ENCODE results near the gene CDK9.
A peak's percentile ranks its signal among the peaks of the same experiment; 100 is the strongest.

The CDK9 gene

GRCh38 chr9:127790094-127790855, 4.4 kb downstream of the CDK9 start:
- Histone ChIP-seq H3K4me3 (ENCODE audit: low read length) (no peak overlapping the region), H3K4me1 (ENCODE audit: control insufficient read depth, insufficient read depth, low read length) (no peaks in the 10 kb centered on the region; the same call in 1 of the 2 replicates), H3K27ac (ENCODE audit: low read length) (no peak overlapping the region), H3K9me3 (ENCODE audit: control insufficient read depth, insufficient read depth, low read length) (no peaks in the 10 kb centered on the region), H3K36me3 (ENCODE audit: control insufficient read depth, insufficient read depth, low read length) (peaks cover 28% of the 10 kb centered on the region), H3K27me3 (ENCODE audit: control insufficient read depth, insufficient read depth, low read length) (no peaks in the 10 kb centered on the region)
- no CpG with 5 or more reads among the region's 9 CpGs for WGBS (ENCODE audit: insufficient coverage, insufficient read length)
- no peak for DNase-seq (ENCODE audit: low read depth, low spot score)

- Histone ChIP-seq H3K27ac (ENCODE audit: low read length) (no peak overlapping the region), H3K4me1 (ENCODE audit: control insufficient read depth, insufficient read depth, low read length) (no peaks in the 10 kb centered on the region; the same call in 1 of the 2 replicates), H3K27me3 (ENCODE audit: control insufficient read depth, insufficient read depth, low read length) (no peaks in the 10 kb centered on the region), H3K36me3 (ENCODE audit: control insufficient read depth, insufficient read depth, low read length) (peaks cover 28% of the 10 kb centered on the region), H3K9me3 (ENCODE audit: control insufficient read depth, insufficient read depth, low read length) (no peaks in the 10 kb centered on the region), H3K4me3 (ENCODE audit: low read length) (no peak overlapping the region)
- no peak for DNase-seq (ENCODE audit: low read depth, low spot score)
- no CpG with 5 or more reads among the region's 4 CpGs for WGBS (ENCODE audit: insufficient coverage, insufficient read length)
Observed at GRCh38 chr9:127791085-127791484, 5.3 kb downstream of the CDK9 start.

GRCh38 chr9:127792417-127793031, 6.7 kb downstream of the CDK9 start:
- no peak overlapping the region for H3K27ac ChIP-seq (ENCODE audit: low read length)

GRCh38 chr9:127793093-127793708, 7.4 kb downstream of the CDK9 start:
- DNase-seq (ENCODE audit: low read depth, low spot score): no peak
- Histone ChIP-seq H3K4me3 (ENCODE audit: low read length) (no peak overlapping the region), H3K9me3 (ENCODE audit: control insufficient read depth, insufficient read depth, low read length) (no peaks in the 10 kb centered on the region), H3K36me3 (ENCODE audit: control insufficient read depth, insufficient read depth, low read length) (peaks cover 21% of the 10 kb centered on the region), H3K27ac (ENCODE audit: low read length) (no peak overlapping the region), H3K27me3 (ENCODE audit: control insufficient read depth, insufficient read depth, low read length) (no peaks in the 10 kb centered on the region), H3K4me1 (ENCODE audit: control insufficient read depth, insufficient read depth, low read length) (no peaks in the 10 kb centered on the region)
- no CpG with 5 or more reads among the region's 8 CpGs for WGBS (ENCODE audit: insufficient coverage, insufficient read length)

More at GRCh38 chr9:127792417-127793031, 6.7 kb downstream of the CDK9 start:
- DNase-seq (ENCODE audit: low read depth, low spot score): no peak
- Histone ChIP-seq H3K9me3 (ENCODE audit: control insufficient read depth, insufficient read depth, low read length) (no peaks in the 10 kb centered on the region), H3K27me3 (ENCODE audit: control insufficient read depth, insufficient read depth, low read length) (no peaks in the 10 kb centered on the region), H3K36me3 (ENCODE audit: control insufficient read depth, insufficient read depth, low read length) (peaks cover 27% of the 10 kb centered on the region), H3K4me1 (ENCODE audit: control insufficient read depth, insufficient read depth, low read length) (no peaks in the 10 kb centered on the region), H3K4me3 (ENCODE audit: low read length) (no peak overlapping the region)
- no CpG with 5 or more reads among the region's 7 CpGs for WGBS (ENCODE audit: insufficient coverage, insufficient read length)

- H3K27me3 ChIP-seq (ENCODE audit: control insufficient read depth, insufficient read depth, low read length): no peaks in the 10 kb centered on the region
- H3K9me3 ChIP-seq (ENCODE audit: control insufficient read depth, insufficient read depth, low read length): no peaks in the 10 kb centered on the region
- no CpG with 5 or more reads among the region's 14 CpGs for WGBS (ENCODE audit: insufficient coverage, insufficient read length)
- no peak overlapping the region for H3K27ac ChIP-seq (ENCODE audit: low read length)
- no peaks in the 10 kb centered on the region for H3K4me1 ChIP-seq (ENCODE audit: control insufficient read depth, insufficient read depth, low read length)
- H3K4me3 ChIP-seq (ENCODE audit: low read length): no peak overlapping the region
- DNase-seq (ENCODE audit: low read depth, low spot score): no peak
- H3K36me3 ChIP-seq (ENCODE audit: control insufficient read depth, insufficient read depth, low read length): peaks cover 11% of the 10 kb centered on the region
Observed at GRCh38 chr9:127794001-127794791, 8.4 kb downstream of the CDK9 start.

GRCh38 chr9:127796225-127796813, 10.5 kb downstream of the CDK9 start:
- no peaks in the 10 kb centered on the region for H3K4me1 ChIP-seq (ENCODE audit: control insufficient read depth, insufficient read depth, low read length)
- DNase-seq (ENCODE audit: low read depth, low spot score): no peak
- no peak overlapping the region for H3K4me3 ChIP-seq (ENCODE audit: low read length)
- H3K27ac ChIP-seq (ENCODE audit: low read length): no peak overlapping the region
- H3K36me3 ChIP-seq (ENCODE audit: control insufficient read depth, insufficient read depth, low read length): no peaks in the 10 kb centered on the region; the same call in 1 of the 2 replicates
- no peaks in the 10 kb centered on the region for H3K9me3 ChIP-seq (ENCODE audit: control insufficient read depth, insufficient read depth, low read length)
- no CpG with 5 or more reads among the region's 8 CpGs for whole genome bisulfite sequencing (ENCODE audit: insufficient coverage, insufficient read length)
- no peaks in the 10 kb centered on the region for H3K27me3 ChIP-seq (ENCODE audit: control insufficient read depth, insufficient read depth, low read length)

- no peak for DNase-seq (ENCODE audit: low read depth, low spot score)
- no CpG with 5 or more reads among the region's 11 CpGs for WGBS (ENCODE audit: insufficient coverage, insufficient read length)
- Histone ChIP-seq H3K4me3 (ENCODE audit: low read length) (no peak overlapping the region), H3K4me1 (ENCODE audit: control insufficient read depth, insufficient read depth, low read length) (no peaks in the 10 kb centered on the region), H3K36me3 (ENCODE audit: control insufficient read depth, insufficient read depth, low read length) (no peaks in the 10 kb centered on the region), H3K27ac (ENCODE audit: low read length) (no peak overlapping the region), H3K9me3 (ENCODE audit: control insufficient read depth, insufficient read depth, low read length) (no peaks in the 10 kb centered on the region), H3K27me3 (ENCODE audit: control insufficient read depth, insufficient read depth, low read length) (no peaks in the 10 kb centered on the region)
Observed at GRCh38 chr9:127796852-127797370, 11.1 kb downstream of the CDK9 start.

GRCh38 chr9:127801955-127802575, 16.2 kb downstream of the CDK9 start:
- WGBS (ENCODE audit: insufficient coverage, insufficient read length): no CpG with 5 or more reads among the region's 10 CpGs
- DNase-seq (ENCODE audit: low read depth, low spot score): no peak
- Histone ChIP-seq H3K27me3 (ENCODE audit: control insufficient read depth, insufficient read depth, low read length) (no peaks in the 10 kb centered on the region), H3K36me3 (ENCODE audit: control insufficient read depth, insufficient read depth, low read length) (peaks cover 2% of the 10 kb centered on the region; the same call in 1 of the 2 replicates), H3K4me1 (ENCODE audit: control insufficient read depth, insufficient read depth, low read length) (0 out of 2 replicates have a peak, but pooled peaks cover 2% of the 10 kb centered on the region), H3K27ac (ENCODE audit: low read length) (no peak overlapping the region), H3K9me3 (ENCODE audit: control insufficient read depth, insufficient read depth, low read length) (no peaks in the 10 kb centered on the region), H3K4me3 (ENCODE audit: low read length) (peak overlapping the region; percentile 62; the same call in 1 of the 2 replicates)

GRCh38 chr9:127802576-127803443, 17.0 kb downstream of the CDK9 start, which contains the start of gene FPGS:
TSS of gene FPGS (plus strand) at chr9:127802882. CDS start at chr9:127802925, 43 bp downstream.
- no peaks in the 10 kb centered on the region for H3K9me3 ChIP-seq (ENCODE audit: control insufficient read depth, insufficient read depth, low read length)
- no CpG with 5 or more reads among the region's 83 CpGs for WGBS (ENCODE audit: insufficient coverage, insufficient read length)
- no peak for DNase-seq (ENCODE audit: low read depth, low spot score)

More at GRCh38 chr9:127802576-127803443, 17.0 kb downstream of the CDK9 start, which contains the start of gene FPGS:
- Histone ChIP-seq H3K4me1 (ENCODE audit: control insufficient read depth, insufficient read depth, low read length) (0 out of 2 replicates have a peak, but pooled peaks cover 2% of the 10 kb centered on the region), H3K27me3 (ENCODE audit: control insufficient read depth, insufficient read depth, low read length) (no peaks in the 10 kb centered on the region), H3K27ac (ENCODE audit: low read length) (no peak within 1 kb of the TSS), H3K36me3 (ENCODE audit: control insufficient read depth, insufficient read depth, low read length) (peaks cover 8% of the 10 kb centered on the region), H3K4me3 (ENCODE audit: low read length) (peak within 1 kb of the TSS; percentile 77)

Measured in iPS DF 6.9 (cell line).